DMS 273 (cell line): ENCODE data around the gene SPINT3.

ENCODE experiments used
- DNase-seq: peaks from one replicate; lab custom pipeline; 2025; ENCODE audit not compliant: unreplicated experiment; lab: John Stamatoyannopoulos, UW

The SPINT3 gene

DNA sequence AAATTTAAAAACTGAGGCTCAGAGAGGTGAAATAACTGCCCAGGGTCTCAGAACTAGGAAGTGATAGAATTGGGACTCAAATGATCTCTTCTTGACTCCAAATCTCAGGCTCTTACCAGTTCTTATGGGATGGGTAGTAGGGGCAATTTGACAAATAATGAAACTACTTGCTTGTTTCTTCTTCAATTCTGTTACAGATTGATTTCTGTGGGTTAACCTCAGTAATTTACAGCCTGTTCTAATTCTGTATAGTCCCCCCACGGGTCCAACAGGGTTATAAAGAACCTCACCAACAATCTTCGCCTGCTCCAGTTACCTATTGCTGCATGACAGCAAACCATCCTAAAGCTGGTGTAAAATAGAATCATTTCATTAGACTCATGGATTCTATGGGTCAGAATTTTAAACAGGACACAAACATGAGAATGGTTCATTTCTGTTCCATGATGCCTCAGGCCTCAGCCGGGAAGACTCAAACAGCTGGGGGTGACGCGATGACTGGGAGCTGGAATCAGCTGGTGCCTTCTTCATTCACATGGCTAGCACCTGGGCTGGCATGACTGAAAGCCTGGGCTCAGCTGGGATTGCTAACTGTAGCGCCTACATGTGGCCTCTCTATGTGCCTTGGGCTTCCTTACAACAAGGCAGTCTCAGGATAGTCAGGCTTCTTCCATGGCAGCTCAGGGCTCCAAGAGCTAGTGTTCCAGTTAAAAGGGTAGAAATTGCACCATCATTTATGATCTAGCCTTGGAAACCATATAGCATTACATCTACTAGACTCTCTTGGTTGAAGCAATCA is 52.5 kb downstream of the SPINT3 start:
- DNase-seq = no peak
